ENCODE data around the gene HNRNPR.

The HNRNPR gene

GRCh38 chr1:23283667-23284602 is 60.1 kb downstream of the HNRNPR start:
- TF ChIP-seq TAF1 (IDR thresholded peaks at IDR 0.05; ENCODE audit: borderline replicate concordance, insufficient read depth, low read length) (no peak), POLR2AphosphoS5 (IDR thresholded peaks at IDR 0.05; ENCODE audit: low read depth, low read length) (no peak)

- TF ChIP-seq POLR2AphosphoS5 (IDR thresholded peaks at IDR 0.05; ENCODE audit: low read depth, low read length) = no peak
- TF ChIP-seq FOXP2 (optimal IDR thresholded peaks at IDR 0.05; ENCODE audit: borderline replicate concordance, extremely low read depth, extremely low read length, insufficient read depth) = no peak
- no peak for TF ChIP-seq SIN3A (IDR thresholded peaks at IDR 0.05; ENCODE audit: borderline replicate concordance, insufficient read depth, low read length)
- no peak for TF ChIP-seq REST (IDR thresholded peaks at IDR 0.05; ENCODE audit: insufficient read depth in 1 of 2, low read depth in 2 of 2, low read length in 2 of 2)
- no peak for TF ChIP-seq TAF1 (IDR thresholded peaks at IDR 0.05; ENCODE audit: borderline replicate concordance, insufficient read depth, low read length)
Observed at GRCh38 chr1:23282957-23283356, 61.1 kb downstream of the HNRNPR start.

GRCh38 chr1:23278717-23279116 is 65.4 kb downstream of the HNRNPR start:
- TF ChIP-seq FOXP2 (optimal IDR thresholded peaks at IDR 0.05; ENCODE audit: borderline replicate concordance, extremely low read depth, extremely low read length, insufficient read depth) (no peak), REST (IDR thresholded peaks at IDR 0.05; ENCODE audit: insufficient read depth in 1 of 2, low read depth in 2 of 2, low read length in 2 of 2) (no peak), SIN3A (IDR thresholded peaks at IDR 0.05; ENCODE audit: borderline replicate concordance, insufficient read depth, low read length) (no peak), TAF1 (IDR thresholded peaks at IDR 0.05; ENCODE audit: borderline replicate concordance, insufficient read depth, low read length) (no peak), POLR2AphosphoS5 (IDR thresholded peaks at IDR 0.05; ENCODE audit: low read depth, low read length) (no peak)

- TF ChIP-seq REST (IDR thresholded peaks at IDR 0.05; ENCODE audit: insufficient read depth in 1 of 2, low read depth in 2 of 2, low read length in 2 of 2) (no peak), TAF1 (IDR thresholded peaks at IDR 0.05; ENCODE audit: borderline replicate concordance, insufficient read depth, low read length) (no peak)
Observed at GRCh38 chr1:23276531-23276930, 67.6 kb downstream of the HNRNPR start.

GRCh38 chr1:23274134-23274505 is 70.0 kb downstream of the HNRNPR start:
- TF ChIP-seq POLR2AphosphoS5 (IDR thresholded peaks at IDR 0.05; ENCODE audit: low read depth, low read length) = no peak

GRCh38 chr1:23273450-23274133 is 70.5 kb downstream of the HNRNPR start:
- TF ChIP-seq TAF1 (IDR thresholded peaks at IDR 0.05; ENCODE audit: borderline replicate concordance, insufficient read depth, low read length) = no peak
- TF ChIP-seq POLR2AphosphoS5 (IDR thresholded peaks at IDR 0.05; ENCODE audit: low read depth, low read length) = no peak
- no peak for TF ChIP-seq REST (IDR thresholded peaks at IDR 0.05; ENCODE audit: insufficient read depth in 1 of 2, low read depth in 2 of 2, low read length in 2 of 2)
- TF ChIP-seq SIN3A (IDR thresholded peaks at IDR 0.05; ENCODE audit: borderline replicate concordance, insufficient read depth, low read length) = no peak
- TF ChIP-seq FOXP2 (optimal IDR thresholded peaks at IDR 0.05; ENCODE audit: borderline replicate concordance, extremely low read depth, extremely low read length, insufficient read depth) = no peak

Data from PFSK-1 (cell line).